Prostate gland (tissue), 2 donors: ENCODE measurements around the gene ALG11. TPM values are rescaled to one million over a fixed set of nuclear protein-coding genes. Genes with fewer than 3 reads are reported as not detected.

Experiments
- DNase-seq: peaks from one replicate; pipeline ENCODE4 v3.0.0-alpha.2; 2019; ENCODE audit warnings: low spot score
- H3K27ac ChIP-seq, 2 donors: fragments of 200-600 bp; sonication (generic); 2 replicates each; pipeline ENCODE4 v1.5.1; 2017 to 2019
- H3K27me3 ChIP-seq: fragments of 200-600 bp; sonication (generic); replicated peaks from 2 replicates; pipeline ENCODE4 v1.5.1; 2019; ENCODE audit not compliant: insufficient read depth
- H3K36me3 ChIP-seq, 2 donors: fragments of 200-600 bp; sonication (generic); 1 replicate in 1 of 2; 2 replicates in 1 of 2; pipeline versions ENCODE4 v1.5.1 to v1.8.1; 2017 to 2019
- H3K4me1 ChIP-seq: fragments of 200-600 bp; sonication (generic); replicated peaks from 2 replicates; pipeline ENCODE4 v1.5.1; 2019
- H3K4me3 ChIP-seq, 2 donors: fragments of 200-600 bp; sonication (generic); 2 replicates each; pipeline ENCODE4 v1.5.1; 2017 to 2019
- H3K9me3 ChIP-seq: fragments of 200-600 bp; sonication (generic); 2 replicates; pipeline ENCODE4 v1.5.1; 2017
- CTCF ChIP-seq, 4 experiments: fragments of 200-600 bp in 2 of 4; fragments of 450-650 bp in 2 of 4; sonication (generic) in 2 of 4; IDR thresholded peaks; 1 replicate in 3 of 4; 2 replicates in 1 of 4; pipeline ENCODE4 v1.5.1; 2016 to 2019; ENCODE audit warnings: antibody characterized with exemption in 4 of 4, mild to moderate bottlenecking in 2 of 4, moderate library complexity in 2 of 4
- POLR2A ChIP-seq: fragments of 450-650 bp; IDR thresholded peaks from one replicate; pipeline ENCODE4 v1.6.1; 2016; ENCODE audit warnings: antibody characterized with exemption, mild to moderate bottlenecking
- POLR2AphosphoS5 ChIP-seq: sonication (generic); formaldehyde crosslinking; IDR thresholded peaks from one replicate; pipeline ENCODE4 v1.6.1; 2017; ENCODE audit warnings: antibody characterized with exemption
- WGBS: methylation state at CpG from one replicate; pipeline ENCODE4 v1.1.5; 2018; 5-methylcytosine and 5-hydroxymethylcytosine counted together
- intact Hi-C: fragments of 100-400 bp; cut with DNase I; formaldehyde crosslinking; loops from one replicate; pipeline ENCODE4 v1.14.2; 2022
- total RNA-seq, 2 donors: library from RNA; depleted of rRNA; stranded (reverse); fragments of >200 nt; gene quantifications; one replicate each; pipeline ENCODE4 v1.1.0, GENCODE V29; 2016

The ALG11 gene
- total RNA-seq, 2 donors from 2014 or later, result 28.9 to 34.1 TPM

- Histone ChIP-seq H3K27ac (no peak overlapping the region), H3K36me3 (no peaks in the 10 kb centered on the region), H3K4me3 (no peak overlapping the region), H3K27me3 (no peaks in the 10 kb centered on the region), H3K9me3 (no peaks in the 10 kb centered on the region), H3K4me1 (peaks cover 17% of the 10 kb centered on the region)
- WGBS, result 73% methylated on average over 8 of the region's 8 CpGs
- no peak for DNase-seq
- TF ChIP-seq POLR2AphosphoS5, result no peak
- no peak for TF ChIP-seq POLR2A
- TF ChIP-seq CTCF (IDR thresholded peaks at IDR 0.05), result no peak
- intact Hi-C loops, result loop anchor here (5.0 kb wide), 1 partner anchor 130 kb away; the partner anchor contains the start of gene NEK5
Measured at GRCh38 chr13:51997641-51998330, 14.4 kb upstream of the ALG11 start.

- no peaks in the 10 kb centered on the region for H3K36me3 ChIP-seq
- WGBS, result 30% methylated on average over 6 of the region's 6 CpGs
- peak overlapping the region in 1 of 2 donors; percentile 11 for H3K4me3 ChIP-seq
- intact Hi-C loops, result loop anchor here (5.0 kb wide), 1 partner anchor 128 kb away; the partner anchor contains the start of gene NEK5
- peaks cover 17% of the 10 kb centered on the region for H3K4me1 ChIP-seq
- TF ChIP-seq POLR2A, result no peak
- no peak for TF ChIP-seq POLR2AphosphoS5
- TF ChIP-seq CTCF (IDR thresholded peaks at IDR 0.05), result no peak
- H3K27me3 ChIP-seq, result no peaks in the 10 kb centered on the region
- peak overlapping the region; percentile 66 to 74 for H3K27ac ChIP-seq
- no peak for DNase-seq
- no peaks in the 10 kb centered on the region for H3K9me3 ChIP-seq
Measured at GRCh38 chr13:51998723-51999509, 13.3 kb upstream of the ALG11 start.

GRCh38 chr13:51999510-51999911 is 12.7 kb upstream of the ALG11 start:
- intact Hi-C loops, result loop anchor here (5.0 kb wide), 1 partner anchor 128 kb away; the partner anchor contains the start of gene NEK5
- Histone ChIP-seq H3K27ac (peak overlapping the region; percentile 66 to 74), H3K9me3 (no peaks in the 10 kb centered on the region), H3K27me3 (no peaks in the 10 kb centered on the region), H3K4me3 (peak overlapping the region in 1 of 2 donors; percentile 11), H3K4me1 (peaks cover 17% of the 10 kb centered on the region), H3K36me3 (no peaks in the 10 kb centered on the region)
- DNase-seq, result peak; percentile 89
- TF ChIP-seq CTCF (IDR thresholded peaks at IDR 0.05), result peak in 2 of 4 experiments; percentile 6 to 20
- TF ChIP-seq POLR2AphosphoS5, result peak; percentile 64
- TF ChIP-seq POLR2A, result no peak
- 28% methylated on average over 13 of the region's 13 CpGs for WGBS

- peak overlapping the region in 1 of 2 donors; percentile 11 for H3K4me3 ChIP-seq
- H3K27me3 ChIP-seq, result no peaks in the 10 kb centered on the region
- 45% methylated on average over 1 of the region's 1 CpG for WGBS
- intact Hi-C loops, result loop anchor here (5.0 kb wide), 1 partner anchor 127 kb away; the partner anchor contains the start of gene NEK5
- peak overlapping the region; percentile 66 to 74 for H3K27ac ChIP-seq
- no peak for DNase-seq
- H3K9me3 ChIP-seq, result no peaks in the 10 kb centered on the region
- peaks cover 17% of the 10 kb centered on the region for H3K4me1 ChIP-seq
- no peaks in the 10 kb centered on the region for H3K36me3 ChIP-seq
- TF ChIP-seq POLR2AphosphoS5 (no peak), CTCF (IDR thresholded peaks at IDR 0.05) (no peak), POLR2A (no peak)
Measured at GRCh38 chr13:51999921-52000320, 12.3 kb upstream of the ALG11 start.
